ENCODE measurements around the gene CARNS1. TPM values are rescaled to one million over a fixed set of nuclear protein-coding genes. Genes with fewer than 3 reads are reported as not detected.

Gene CARNS1
- total and polyA plus RNA-seq, 9 of the 15 experiments (the other 6 are each of a cell fraction or from before 2014, with no cell fraction given): 0.01 to 0.18 (median 0.06) TPM; not detected in 3

DNA sequence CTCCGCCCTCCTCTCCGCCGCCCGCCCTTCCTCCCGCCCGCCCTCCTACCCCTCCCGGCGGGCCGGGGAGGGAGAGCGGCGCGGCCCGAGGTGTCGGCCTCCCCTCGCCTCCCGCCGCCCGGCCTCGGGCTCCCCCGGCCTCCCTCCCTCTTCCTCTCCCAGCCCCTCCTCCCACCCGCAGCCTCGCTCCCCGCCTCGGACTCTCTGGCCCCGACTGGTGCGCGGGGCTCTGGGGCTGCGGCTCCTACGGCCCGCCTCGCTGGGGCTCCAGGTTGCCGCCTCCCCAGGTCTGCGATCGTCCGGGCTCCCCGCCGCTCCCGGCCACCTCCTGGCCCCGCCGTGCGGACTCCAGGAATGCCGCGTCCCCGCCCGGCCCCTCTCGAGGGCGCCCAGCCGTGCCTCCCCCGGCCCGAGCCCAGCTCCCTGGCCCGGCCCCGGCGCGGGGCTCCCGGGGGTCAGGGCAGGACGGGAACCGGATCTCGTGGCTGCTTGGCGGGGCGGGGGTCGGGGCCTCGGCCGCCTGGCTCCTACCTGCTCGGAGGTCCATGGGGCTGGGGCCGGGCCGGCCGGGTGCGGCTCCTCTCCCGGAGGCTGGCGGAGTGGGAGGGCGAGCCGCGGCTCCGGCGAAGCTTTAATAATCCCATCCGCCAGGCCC, 42.4 kb upstream of the CARNS1 start, which contains the start of gene CLCF1 (continued):
- TF ChIP-seq ZNF12 (CRISPR knock-in tag; IDR thresholded peaks at IDR 0.05) (no peak), ZNF507 (tag; conservative IDR thresholded peaks at IDR 0.05) (no peak), RFX1 (IDR thresholded peaks at IDR 0.05) (no peak), L3MBTL2 (IDR thresholded peaks at IDR 0.05) (peak; percentile 42; the same call in 1 of the 2 replicates), POLR2G (IDR thresholded peaks at IDR 0.05; ENCODE audit: low read depth, low read length) (peak; percentile 86), MYBL2 (IDR thresholded peaks at IDR 0.05; ENCODE audit: low read depth) (no peak), MYBL2 (CRISPR knock-in tag; IDR thresholded peaks at IDR 0.05; ENCODE audit: borderline replicate concordance) (no peak), ELF1 (tag; IDR thresholded peaks at IDR 0.05) (peak; percentile 4; the same call in 1 of the 2 replicates), HNRNPK (IDR thresholded peaks at IDR 0.05; ENCODE audit: low read depth, low read length, poor library complexity, severe bottlenecking) (peak; percentile 27), MAFK (IDR thresholded peaks at IDR 0.05; ENCODE audit: low read length) (no peak), PCBP2 (IDR thresholded peaks at IDR 0.05; ENCODE audit: low read depth, low read length, poor library complexity, severe bottlenecking) (no peak), ZNF140 (CRISPR knock-in tag; IDR thresholded peaks at IDR 0.05) (no peak), ZNF324 (CRISPR knock-in tag; IDR thresholded peaks at IDR 0.05) (no peak), ARHGAP35 (IDR thresholded peaks at IDR 0.05; ENCODE audit: partially characterized antibody) (no peak), MCM5 (IDR thresholded peaks at IDR 0.05; ENCODE audit: low read depth) (no peak), ZNF408 (CRISPR knock-in tag; IDR thresholded peaks at IDR 0.05; ENCODE audit: low read depth) (no peak), JUN (IDR thresholded peaks at IDR 0.05; ENCODE audit: borderline replicate concordance, low read depth, low read length) (no peak), JUN (CRISPR knock-in tag; IDR thresholded peaks at IDR 0.05; ENCODE audit: borderline replicate concordance) (no peak), HDAC6 (IDR thresholded peaks at IDR 0.05; ENCODE audit: low read depth, low read length) (no peak)
- TF ChIP-seq, protein P1, sequence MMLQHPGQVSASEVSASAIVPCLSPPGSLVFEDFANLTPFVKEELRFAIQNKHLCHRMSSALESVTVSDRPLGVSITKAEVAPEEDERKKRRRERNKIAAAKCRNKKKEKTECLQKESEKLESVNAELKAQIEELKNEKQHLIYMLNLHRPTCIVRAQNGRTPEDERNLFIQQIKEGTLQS (IDR thresholded peaks at IDR 0.05): no peak
- TF ChIP-seq, protein P1 (CRISPR knock-in tag; conservative IDR thresholded peaks at IDR 0.05): no peak
- TF ChIP-seq, protein P2, sequence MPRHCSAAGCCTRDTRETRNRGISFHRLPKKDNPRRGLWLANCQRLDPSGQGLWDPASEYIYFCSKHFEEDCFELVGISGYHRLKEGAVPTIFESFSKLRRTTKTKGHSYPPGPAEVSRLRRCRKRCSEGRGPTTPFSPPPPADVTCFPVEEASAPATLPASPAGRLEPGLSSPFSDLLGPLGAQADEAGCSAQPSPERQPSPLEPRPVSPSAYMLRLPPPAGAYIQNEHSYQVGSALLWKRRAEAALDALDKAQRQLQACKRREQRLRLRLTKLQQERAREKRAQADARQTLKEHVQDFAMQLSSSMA (CRISPR knock-in tag; IDR thresholded peaks at IDR 0.05): no peak
- TF ChIP-seq, protein P3, sequence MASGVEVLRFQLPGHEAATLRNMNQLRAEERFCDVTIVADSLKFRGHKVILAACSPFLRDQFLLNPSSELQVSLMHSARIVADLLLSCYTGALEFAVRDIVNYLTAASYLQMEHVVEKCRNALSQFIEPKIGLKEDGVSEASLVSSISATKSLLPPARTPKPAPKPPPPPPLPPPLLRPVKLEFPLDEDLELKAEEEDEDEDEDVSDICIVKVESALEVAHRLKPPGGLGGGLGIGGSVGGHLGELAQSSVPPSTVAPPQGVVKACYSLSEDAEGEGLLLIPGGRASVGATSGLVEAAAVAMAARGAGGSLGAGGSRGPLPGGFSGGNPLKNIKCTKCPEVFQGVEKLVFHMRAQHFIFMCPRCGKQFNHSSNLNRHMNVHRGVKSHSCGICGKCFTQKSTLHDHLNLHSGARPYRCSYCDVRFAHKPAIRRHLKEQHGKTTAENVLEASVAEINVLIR (CRISPR knock-in tag; IDR thresholded peaks at IDR 0.05): no peak

All from K562 (cell line).